Adrenal gland (tissue), 12 donors: ENCODE data around the gene OSM. TPM values are rescaled to one million over a fixed set of nuclear protein-coding genes. Genes with fewer than 3 reads are reported as not detected.

Experiments
- DNase-seq, 7 donors: peaks; one replicate each; pipeline ENCODE4 v3.0.0-alpha.2; 2019 to 2020
- H3K27ac ChIP-seq, 5 donors: fragments of 200-600 bp; sonication (generic) in 4 of 5; 1 replicate in 3 of 5; 2 replicates in 2 of 5; pipeline versions ENCODE4 v1.5.1 to v1.8.0; 2016 to 2020; ENCODE audit warnings: mild to moderate bottlenecking in 1 of 5
- H3K27me3 ChIP-seq: fragments of 200-600 bp; 2 replicates; pipeline ENCODE4 v1.8.0; 2021
- H3K36me3 ChIP-seq, 2 donors: fragments of 200-600 bp; replicated peaks in 1 of 2; 1 replicate in 1 of 2; 2 replicates in 1 of 2; pipeline versions ENCODE4 v1.5.1 to v1.8.0; 2018 to 2022
- H3K4me1 ChIP-seq, 2 donors: fragments of 200-600 bp; replicated peaks in 1 of 2; 1 replicate in 1 of 2; 2 replicates in 1 of 2; pipeline versions ENCODE4 v1.5.1 to v1.8.0; 2018 to 2021
- H3K4me3 ChIP-seq, 4 donors: fragments of 200-600 bp; sonication (generic) in 3 of 4; one replicate each; pipeline ENCODE4 v1.5.1; 2016 to 2018
- H3K9me3 ChIP-seq, 3 donors: fragments of 200-600 bp; sonication (generic) in 1 of 3; replicated peaks in 1 of 3; 1 replicate in 2 of 3; 2 replicates in 1 of 3; pipeline versions ENCODE4 v1.5.1 to v1.8.0; 2016 to 2021
- CTCF ChIP-seq, 6 experiments: fragments of 450-650 bp in 4 of 6; fragments of 200-600 bp in 2 of 6; sonication (generic) in 1 of 6; IDR thresholded peaks; 1 replicate in 5 of 6; 2 replicates in 1 of 6; pipeline versions ENCODE4 v1.5.1 to v1.8.0; 2016 to 2021; ENCODE audit warnings: antibody characterized with exemption in 6 of 6, mild to moderate bottlenecking in 2 of 6, moderate library complexity in 1 of 6
- POLR2A ChIP-seq, 2 donors: fragments of 450-650 bp; IDR thresholded peaks; one replicate each; pipeline ENCODE4 v1.6.1; 2017; ENCODE audit warnings: antibody characterized with exemption in 2 of 2, mild to moderate bottlenecking in 2 of 2, moderate library complexity in 1 of 2
- WGBS, 4 donors: extraction: QIAGEN DNeasy Blood & Tissue Kit in 2 of 4; methylation state at CpG; one replicate each; pipeline versions ENCODE4 v1.1.5 to v1.1.7; 2013 to 2017; 5-methylcytosine and 5-hydroxymethylcytosine counted together
- intact Hi-C, 2 donors: fragments of 100-400 bp; cut with DNase I; formaldehyde crosslinking; loops; one replicate each; pipeline versions ENCODE4 v1.14.1 to v1.15.0; 2022 to 2023
- polyA plus RNA-seq, 3 donors: library from polyadenylated mRNA; stranded (reverse); fragments of 200-250 nt in 2 of 3; fragments of 350-450 nt in 1 of 3; fragmentation: Illumina TruSeq in 1 of 3; extraction: RNeasy Lipid Tissue Mini Kit (QIAGEN cat#74804) in 1 of 3; gene quantifications; one replicate each; pipeline ENCODE4 v1.2.3, GENCODE V29; 2013 to 2014
- total RNA-seq, 9 donors: library from RNA; depleted of rRNA in 4 of 9; stranded (reverse); fragments of >200 nt in 4 of 9; fragments of 120-200 nt in 1 of 9; fragmentation: NEBNext Ultra II Directional in 1 of 9; extraction: Animal tissue kit (Norgen Biotek cat#: 25700) in 1 of 9; gene quantifications; one replicate each; pipeline versions ENCODE4 v1.1.0 to v1.2.4, GENCODE V29; 2013 to 2023
- donor health status: healthy with polysubstance abuse.
- donor health status: Bipolar disorder and iron deficiency.
- donor health status: DM: yes; HTN: yes; CAD: no.
- donor health status: DM: no; HTN: no; CAD: no.
- donor health status: DM: no; HTN: no; CAD: no.
- donor health status: DM: yes; HTN: yes; CAD: no.

Gene OSM
- total and polyA plus RNA-seq, 12 donors, result 0.44 to 8.1 (median 1.5) TPM; not detected in 1

GRCh38 chr22:30250661-30251267, 15.9 kb downstream of the OSM start:
- Histone ChIP-seq H3K9me3 (no peaks in the 10 kb centered on the region), H3K27ac (no peak overlapping the region), H3K4me1 (peaks cover 7 to 14% of the 10 kb centered on the region in 2 donors), H3K27me3 (no peaks in the 10 kb centered on the region), H3K4me3 (no peak overlapping the region), H3K36me3 (no peaks in the 10 kb centered on the region)
- intact Hi-C loops, result no loop called here
- 58 to 88% (median 75%) methylated on average over 3 to 12 of the region's 12 CpGs for WGBS, 4 donors
- TF ChIP-seq POLR2A (IDR thresholded peaks at IDR 0.05) (no peak), CTCF (IDR thresholded peaks at IDR 0.05) (no peak)
- DNase-seq, result no peak

GRCh38 chr22:30250039-30250565, 16.5 kb downstream of the OSM start:
- WGBS, 4 donors, result 80 to 100% (median 88%) methylated on average over 1 to 3 of the region's 3 CpGs
- Histone ChIP-seq H3K9me3 (no peaks in the 10 kb centered on the region), H3K27me3 (no peaks in the 10 kb centered on the region), H3K36me3 (no peaks in the 10 kb centered on the region), H3K27ac (no peak overlapping the region), H3K4me1 (peaks cover 8 to 16% of the 10 kb centered on the region in 2 donors), H3K4me3 (no peak overlapping the region)
- no peak for DNase-seq
- intact Hi-C loops, result no loop called here
- no peak for TF ChIP-seq CTCF (IDR thresholded peaks at IDR 0.05)
- no peak for TF ChIP-seq POLR2A (IDR thresholded peaks at IDR 0.05)

- Histone ChIP-seq H3K27me3 (no peaks in the 10 kb centered on the region), H3K4me1 (peaks cover 8 to 16% of the 10 kb centered on the region in 2 donors), H3K4me3 (no peak overlapping the region), H3K36me3 (no peaks in the 10 kb centered on the region), H3K27ac (no peak overlapping the region), H3K9me3 (no peaks in the 10 kb centered on the region)
- 79 to 86% (median 83%) methylated on average over 17 to 27 of the region's 27 CpGs for WGBS, 4 donors
- TF ChIP-seq POLR2A (IDR thresholded peaks at IDR 0.05) (no peak), CTCF (IDR thresholded peaks at IDR 0.05) (no peak)
- intact Hi-C loops, result no loop called here
- no peak for DNase-seq
Measured at GRCh38 chr22:30249049-30250038, 17.3 kb downstream of the OSM start.

GRCh38 chr22:30248484-30248883, 18.2 kb downstream of the OSM start:
- H3K4me3 ChIP-seq, result no peak overlapping the region
- WGBS, 4 donors, result 71 to 94% (median 78%) methylated on average over 6 of the region's 6 CpGs

More at GRCh38 chr22:30248484-30248883, 18.2 kb downstream of the OSM start:
- no peak for TF ChIP-seq POLR2A (IDR thresholded peaks at IDR 0.05)
- TF ChIP-seq CTCF (IDR thresholded peaks at IDR 0.05), result no peak
- no peaks in the 10 kb centered on the region for H3K36me3 ChIP-seq
- no peaks in the 10 kb centered on the region for H3K9me3 ChIP-seq
- peaks cover 8 to 16% of the 10 kb centered on the region in 2 donors for H3K4me1 ChIP-seq
- intact Hi-C loops, result no loop called here
- no peak overlapping the region for H3K27ac ChIP-seq
- DNase-seq, result no peak
- no peaks in the 10 kb centered on the region for H3K27me3 ChIP-seq
